Endothelial cell of hepatic sinusoid (primary cell): ENCODE data around the gene NSUN2.
"Not testable (repeated sequence)": the region's sequence is repeated elsewhere in the genome, so short reads cannot be mapped to it uniquely, and the experiment has no call there.

Experiments used
- in situ Hi-C: cut with HindIII; loops from 2 replicates; pipeline ENCODE4 v1.10.0; 2017; ENCODE audit warnings: low sequenced_read_pairs

NSUN2 gene

DNA sequence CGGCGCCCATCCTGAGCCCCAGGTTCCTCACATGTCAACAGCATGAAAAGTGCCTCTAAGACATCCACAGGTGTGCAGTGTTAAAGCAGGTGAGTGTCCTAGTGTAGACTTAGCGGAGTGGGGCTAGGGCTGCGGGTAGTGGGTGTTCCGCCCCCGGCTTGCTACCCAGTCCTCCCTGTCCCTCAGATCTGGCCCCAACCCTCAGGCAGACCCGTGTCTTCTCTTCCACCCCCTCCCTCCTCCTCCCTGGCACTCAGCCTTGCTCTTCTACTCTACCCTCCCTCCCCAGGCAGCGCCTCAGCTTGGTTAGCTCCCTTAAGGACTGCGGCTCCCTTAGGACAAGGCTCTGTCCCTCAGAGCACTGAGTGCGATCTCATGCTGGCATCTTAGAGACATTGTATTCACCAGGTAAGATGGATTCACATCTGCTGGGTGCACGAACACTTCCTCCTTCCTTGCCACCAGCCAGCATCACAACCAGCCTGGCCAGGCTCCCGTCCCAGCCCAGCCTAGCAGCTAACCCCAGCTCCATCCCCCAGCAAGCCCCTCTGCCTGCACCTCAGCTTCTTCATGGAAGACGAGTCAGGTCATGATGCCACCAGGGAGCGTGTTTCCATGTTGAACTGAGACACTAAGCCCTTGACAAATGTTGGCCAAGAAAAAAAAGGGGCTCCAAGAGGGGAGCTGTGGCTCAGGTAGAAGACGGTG, 46.8 kb downstream of the NSUN2 start:
- in situ Hi-C loops = no loop called here

- in situ Hi-C loops = no loop called here
These were observed 47.7 kb downstream of the NSUN2 start for GRCh38 chr5:6585168-6585567.

DNA sequence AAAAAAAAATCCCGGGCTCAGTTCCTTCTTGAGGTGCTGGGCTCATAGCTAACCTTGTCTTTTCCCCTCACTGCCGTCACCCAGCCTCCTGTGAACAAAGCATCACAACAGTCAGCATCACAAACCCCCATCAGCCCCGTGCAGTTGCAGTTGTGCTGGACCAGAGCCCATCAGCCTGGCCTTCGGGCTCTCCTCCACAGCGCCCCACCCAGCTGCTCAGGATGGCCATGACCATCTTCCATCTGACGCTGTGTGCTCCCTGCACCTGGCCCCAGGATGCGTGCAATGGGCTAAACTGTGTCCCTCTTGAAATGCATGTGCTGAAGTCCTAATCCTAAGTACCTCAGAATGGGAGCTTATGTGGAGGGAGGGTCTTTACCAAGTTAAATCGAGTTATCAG, 48.1 kb downstream of the NSUN2 start:
- in situ Hi-C loops = no loop called here

GRCh38 chr5:6584101-6584645, 48.7 kb downstream of the NSUN2 start:
- in situ Hi-C loops = no loop called here

GRCh38 chr5:6583049-6583880, 49.6 kb downstream of the NSUN2 start:
- in situ Hi-C loops = no loop called here

GRCh38 chr5:6582507-6583048, 50.3 kb downstream of the NSUN2 start:
- in situ Hi-C loops = no loop called here

- in situ Hi-C loops = no loop called here
These were observed 51.1 kb downstream of the NSUN2 start for GRCh38 chr5:6581559-6582426.

GRCh38 chr5:6581090-6581489, 51.8 kb downstream of the NSUN2 start:
- in situ Hi-C loops = no loop called here

DNA sequence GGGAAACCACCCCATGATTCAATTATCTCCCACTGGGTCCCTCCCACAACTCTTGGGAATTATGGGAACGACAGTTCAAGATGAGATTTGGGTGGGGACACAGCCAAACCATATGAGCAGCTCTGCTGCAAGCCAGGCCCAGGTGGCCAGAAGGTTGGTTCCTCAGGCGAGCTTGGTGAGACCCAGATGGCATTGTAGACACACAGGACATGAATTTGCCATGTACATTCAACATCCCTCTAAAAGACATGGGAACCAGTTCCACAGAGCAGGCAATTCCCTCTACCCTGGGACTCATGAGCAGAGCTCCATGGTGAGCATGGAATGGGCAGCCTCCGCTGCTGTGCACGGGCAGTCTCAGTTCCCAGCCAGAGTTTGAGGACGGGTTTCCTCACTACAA, 53.3 kb downstream of the NSUN2 start:
- in situ Hi-C loops = no loop called here

GRCh38 chr5:6578676-6579343, 54.0 kb downstream of the NSUN2 start:
- in situ Hi-C loops = no loop called here

DNA sequence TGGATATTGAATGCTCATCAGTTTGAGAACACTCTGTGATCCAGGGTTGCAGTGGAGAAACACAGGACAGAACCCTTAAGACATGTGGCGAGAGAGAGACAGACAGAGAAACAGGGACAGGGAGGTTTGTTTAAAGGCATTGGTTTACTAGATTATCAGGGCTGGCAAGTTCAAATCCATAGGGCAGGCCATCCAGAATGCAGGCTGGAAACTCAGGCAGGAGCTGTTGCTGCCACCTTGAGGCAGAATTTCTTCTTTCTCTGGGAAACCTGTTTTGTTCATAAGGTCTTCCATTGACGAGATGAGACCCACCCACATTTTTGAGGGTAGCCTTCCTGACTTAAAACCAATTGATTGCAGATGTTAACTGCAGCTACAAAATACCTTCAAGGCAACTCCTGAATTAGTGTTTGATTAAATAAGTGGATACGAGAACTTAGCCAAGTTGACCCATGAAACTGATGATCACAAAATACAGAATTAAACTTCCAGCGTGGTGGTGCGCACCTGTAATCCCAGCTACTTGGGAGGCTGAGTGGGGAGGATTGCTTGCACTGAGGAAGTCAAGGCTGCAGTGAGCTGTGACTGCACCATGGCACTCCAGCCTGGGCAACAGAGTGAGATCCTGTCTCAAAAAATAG, 55.9 kb downstream of the NSUN2 start:
- in situ Hi-C loops = no loop called here

DNA sequence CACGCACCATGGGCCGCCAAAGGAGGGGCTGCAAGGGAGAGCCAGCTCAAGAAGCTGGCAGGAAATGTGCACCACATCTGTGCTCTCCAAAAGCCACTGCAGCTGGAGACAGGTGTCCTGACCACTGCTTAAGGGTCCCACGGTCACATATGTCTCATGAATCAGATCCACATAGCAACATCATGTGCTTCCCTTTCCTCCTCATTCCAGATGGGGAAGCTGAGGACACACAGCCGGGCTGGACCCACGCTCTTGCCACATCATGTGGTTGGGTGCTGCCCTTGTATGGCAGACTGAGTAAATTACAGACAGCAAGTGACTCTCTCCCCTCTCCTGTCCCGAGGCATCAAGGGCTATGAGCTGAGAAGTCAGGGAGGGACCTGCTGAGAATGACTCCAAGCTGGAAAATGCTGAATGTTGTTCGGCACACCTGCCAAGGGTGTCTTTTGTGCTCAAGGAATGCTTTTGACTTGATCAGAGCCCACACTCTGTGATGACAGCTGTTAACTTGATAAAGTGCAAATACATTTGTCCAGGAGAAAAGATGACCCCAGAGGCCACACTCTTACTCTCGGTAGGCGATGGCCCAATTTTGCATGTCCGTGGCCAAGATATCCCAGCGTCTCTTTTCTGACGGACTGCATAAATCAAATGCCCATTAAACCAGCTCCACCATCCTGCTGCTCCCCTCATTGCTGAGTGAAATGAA, 58.2 kb downstream of the NSUN2 start:
- in situ Hi-C loops = no loop called here

- in situ Hi-C loops = no loop called here
These were observed 58.7 kb downstream of the NSUN2 start for GRCh38 chr5:6574111-6574510.

DNA sequence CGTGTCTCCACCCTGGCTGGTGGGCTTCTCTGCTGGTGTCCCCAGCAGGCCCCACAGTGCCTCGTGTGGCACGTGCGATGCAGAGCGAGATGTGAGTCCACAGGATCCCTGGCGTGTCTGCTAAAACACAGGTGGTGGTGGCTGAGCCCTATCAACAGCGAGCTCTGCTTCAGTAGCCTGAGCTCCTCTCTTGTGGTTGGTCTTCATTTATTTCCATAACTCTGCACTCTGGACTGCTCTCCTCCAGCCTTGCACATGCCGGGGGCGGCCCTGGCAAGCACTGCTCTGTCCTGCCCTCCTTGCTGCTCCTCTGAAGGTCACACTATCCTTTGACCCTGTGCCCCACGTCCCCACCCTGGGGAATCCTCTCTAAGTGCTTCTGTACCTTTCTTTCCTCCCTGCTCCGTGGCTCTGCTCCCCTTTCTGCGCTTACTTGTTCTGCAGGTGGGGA, 59.2 kb downstream of the NSUN2 start:
- in situ Hi-C loops = no loop called here

- in situ Hi-C loops = no loop called here
These were observed 59.9 kb downstream of the NSUN2 start for GRCh38 chr5:6572825-6573380.

DNA sequence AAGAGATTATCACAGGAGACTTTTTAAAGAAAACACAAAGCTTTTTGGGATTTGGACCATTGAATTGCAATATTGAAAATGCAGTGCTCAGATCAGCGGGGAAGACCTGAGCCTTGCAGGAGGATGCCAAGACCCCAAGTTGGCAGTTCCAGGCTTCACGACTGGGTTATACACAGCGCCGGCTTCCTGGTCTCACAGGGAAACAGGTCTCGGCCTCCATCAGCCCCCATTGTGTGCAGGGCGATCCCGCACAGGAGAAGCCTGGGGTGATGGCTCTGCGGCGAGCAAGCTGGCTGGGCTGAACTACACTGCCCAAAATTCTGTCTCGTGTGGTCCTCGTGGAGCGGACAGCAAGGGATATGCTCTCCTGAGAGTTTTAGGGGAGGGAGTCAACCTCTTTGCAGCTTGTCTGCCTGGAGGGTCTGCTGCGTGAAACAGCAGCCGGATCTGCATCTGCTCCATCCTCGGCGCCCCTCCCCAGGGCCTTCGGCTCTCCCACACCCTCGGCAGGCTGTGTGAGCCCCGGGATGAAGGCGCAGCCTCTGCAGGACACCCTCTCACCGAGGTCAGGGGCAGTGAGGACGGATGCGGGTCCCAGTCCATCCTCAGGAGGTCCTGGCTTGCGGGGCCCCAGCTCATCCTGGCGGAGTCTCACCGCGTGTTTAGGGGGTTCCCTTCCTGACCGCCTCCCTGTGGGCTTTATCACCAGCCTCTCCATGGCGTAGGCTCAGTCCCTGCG, 60.6 kb downstream of the NSUN2 start:
- in situ Hi-C loops = no loop called here

DNA sequence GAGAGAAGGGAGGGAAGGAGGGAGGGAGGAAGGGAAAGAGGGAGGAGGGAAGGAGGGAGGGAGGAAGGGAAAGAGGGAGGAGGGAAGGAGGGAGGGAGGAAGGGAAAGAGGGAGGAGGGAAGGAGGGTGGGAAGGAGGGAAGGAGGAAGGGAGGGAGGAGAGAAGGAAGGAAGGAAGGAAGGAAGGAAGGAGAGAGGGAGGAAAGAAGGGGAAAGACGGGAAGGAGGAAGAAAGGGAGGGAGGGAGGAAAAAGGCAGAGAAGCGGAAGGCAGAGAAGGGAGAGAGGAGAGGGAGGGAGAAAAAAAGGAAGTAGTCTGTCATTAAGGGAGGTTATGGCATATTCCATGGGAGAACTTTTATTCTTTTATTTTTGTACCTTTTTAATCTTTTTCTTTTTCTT, 61.2 kb downstream of the NSUN2 start:
- in situ Hi-C loops = not testable (repeated sequence)

DNA sequence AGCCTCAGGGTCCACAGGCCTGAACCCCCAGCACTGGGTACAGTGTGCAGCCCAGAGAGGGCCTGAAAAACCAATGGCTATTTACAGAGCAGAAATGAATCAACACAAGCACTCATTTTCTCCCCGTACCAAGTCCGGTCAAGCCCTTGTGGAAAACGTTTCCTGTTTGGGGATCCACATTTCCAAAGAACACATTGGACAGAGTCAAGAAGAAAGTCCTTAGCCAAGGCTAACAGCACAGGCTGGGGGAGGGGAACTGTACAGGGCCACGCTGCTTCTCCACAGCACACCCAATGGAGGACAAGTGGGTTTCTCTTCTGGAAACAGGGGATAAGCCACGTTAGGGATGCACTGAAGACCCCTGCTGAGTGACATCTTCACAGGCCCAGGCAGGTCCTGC, 62.3 kb downstream of the NSUN2 start:
- in situ Hi-C loops = no loop called here
